CD4-positive, alpha-beta T cell treated with Interleukin-15 for 4 hours (primary cell): ENCODE measurements around the gene SIRPG.
"Not testable (repeated sequence)": the region's sequence is repeated elsewhere in the genome, so short reads cannot be mapped to it uniquely, and the experiment has no call there.

Source experiments
- DNase-seq: peaks from one replicate; pipeline ENCODE4 v3.0.0-alpha.2; 2020; ENCODE audit warnings: low spot score

SIRPG gene

GRCh38 chr20:1671891-1672669, 14.5 kb upstream of the SIRPG start:
- peak; percentile 45 for DNase-seq

GRCh38 chr20:1669304-1669703, 11.7 kb upstream of the SIRPG start:
- no peak for DNase-seq

- no peak for DNase-seq
Measured at GRCh38 chr20:1667502-1668085, 10.0 kb upstream of the SIRPG start.

- no peak for DNase-seq
Measured at GRCh38 chr20:1666802-1667201, 9.2 kb upstream of the SIRPG start.

GRCh38 chr20:1665345-1665744, 7.8 kb upstream of the SIRPG start:
- no peak for DNase-seq

- peak; percentile 48 for DNase-seq
Measured at GRCh38 chr20:1664911-1665310, 7.3 kb upstream of the SIRPG start.

GRCh38 chr20:1663917-1664316, 6.3 kb upstream of the SIRPG start:
- DNase-seq = no peak

- DNase-seq = no peak
Measured at GRCh38 chr20:1661542-1662299, 4.1 kb upstream of the SIRPG start.

GRCh38 chr20:1660246-1660645, 2.7 kb upstream of the SIRPG start:
- DNase-seq = peak; percentile 55

- DNase-seq = peak; percentile 23
Measured at GRCh38 chr20:1656844-1657243, 735 bp downstream of the SIRPG start.

- peak; percentile 37 for DNase-seq
Measured at GRCh38 chr20:1654996-1655395, 2.6 kb downstream of the SIRPG start.

- no peak for DNase-seq
Measured at GRCh38 chr20:1652960-1653359, 4.6 kb downstream of the SIRPG start.

GRCh38 chr20:1652104-1652503, 5.5 kb downstream of the SIRPG start:
- no peak for DNase-seq

- DNase-seq = no peak
Measured at GRCh38 chr20:1651268-1652058, 6.1 kb downstream of the SIRPG start.

- no peak for DNase-seq
Measured at GRCh38 chr20:1648101-1648500, 9.5 kb downstream of the SIRPG start.

GRCh38 chr20:1646975-1647431, 10.6 kb downstream of the SIRPG start:
- DNase-seq = no peak

GRCh38 chr20:1644101-1644962, 13.2 kb downstream of the SIRPG start:
- no peak for DNase-seq

GRCh38 chr20:1638643-1639042, 18.9 kb downstream of the SIRPG start:
- not testable (repeated sequence) for DNase-seq

GRCh38 chr20:1637755-1638154, 19.8 kb downstream of the SIRPG start:
- no peak for DNase-seq

GRCh38 chr20:1637226-1637625, 20.4 kb downstream of the SIRPG start:
- no peak for DNase-seq

- no peak for DNase-seq
Measured at GRCh38 chr20:1636621-1637020, 21.0 kb downstream of the SIRPG start.
